H1 (cell line): Measurements from ENCODE around the gene G6PC1.
"Not testable (repeated sequence)": the region's sequence is repeated elsewhere in the genome, so short reads cannot be mapped to it uniquely, and the experiment has no call there.

Experiments used
- CREB1 ChIP-seq: IDR thresholded peaks from 2 replicates; pipeline ENCODE4 v1.6.1; 2012; ENCODE audit warnings: inconsistent platforms
- CTCF ChIP-seq, 3 experiments: IDR thresholded peaks; 1 replicate in 2 of 3; 2 replicates in 1 of 3; pipeline versions ENCODE4 v1.5.1 to v1.6.1; 2011; ENCODE audit warnings: low read length in 3 of 3, mild to moderate bottlenecking in 3 of 3, inconsistent platforms in 2 of 3, low read depth in 1 of 3, moderate library complexity in 1 of 3; ENCODE audit not compliant: insufficient read depth in 1 of 3; ENCODE audit errors: control extremely low read depth in 1 of 3
- EP300 ChIP-seq, 2 experiments: IDR thresholded peaks; 1 replicate in 1 of 2; 2 replicates in 1 of 2; pipeline ENCODE4 v1.6.1; 2011 to 2012; ENCODE audit warnings: low read depth in 2 of 2, low read length in 2 of 2, mild to moderate bottlenecking in 2 of 2, borderline replicate concordance in 1 of 2, inconsistent platforms in 1 of 2, moderate library complexity in 1 of 2
- NRF1 ChIP-seq: IDR thresholded peaks from 2 replicates; pipeline ENCODE4 v1.6.1; 2011; ENCODE audit warnings: mild to moderate bottlenecking, low read depth, low read length, improper control_type of control experiment
- POU5F1 ChIP-seq: IDR thresholded peaks from 2 replicates; pipeline ENCODE4 v1.6.1; 2011; ENCODE audit warnings: low read depth, mild to moderate bottlenecking, low read length, moderate library complexity
- RNF2 ChIP-seq: fragments of 200-900, 300-1000 bp; sonication (generic); IDR thresholded peaks from 2 replicates; pipeline ENCODE4 v1.7.1; 2016; ENCODE audit warnings: borderline replicate concordance, low read depth, mild to moderate bottlenecking, antibody characterized with exemption, low read length; ENCODE audit not compliant: poor library complexity, severe bottlenecking; ENCODE audit errors: missing control alignments
- SIN3A ChIP-seq, 2 experiments: IDR thresholded peaks in 1 of 2; conservative IDR thresholded peaks in 1 of 2; 2 replicates each; pipeline ENCODE4 v1.6.1; 2011 to 2012; ENCODE audit warnings: low read length in 2 of 2, improper control_type of control experiment in 1 of 2, low read depth in 1 of 2, mild to moderate bottlenecking in 1 of 2
- SP1 ChIP-seq: IDR thresholded peaks from 2 replicates; pipeline ENCODE4 v1.6.1; 2011; ENCODE audit warnings: low read depth, low read length
- TAF1 ChIP-seq: IDR thresholded peaks from 2 replicates; pipeline ENCODE4 v1.6.1; 2011; ENCODE audit warnings: mild to moderate bottlenecking, low read depth, low read length
- YY1 ChIP-seq: IDR thresholded peaks from 2 replicates; pipeline ENCODE4 v1.6.1; 2011; ENCODE audit warnings: low read depth, mild to moderate bottlenecking, low read length
- ZNF274 ChIP-seq: IDR thresholded peaks from 2 replicates; pipeline ENCODE4 v1.7.0; 2012; ENCODE audit warnings: low read length, borderline replicate concordance; ENCODE audit errors: extremely low read depth
- TF ChIP-seq, protein P1 (sequence below): IDR thresholded peaks from 2 replicates; pipeline ENCODE4 v1.6.1; 2012; ENCODE audit warnings: inconsistent platforms
- TF ChIP-seq, protein P2 (sequence below): IDR thresholded peaks from 2 replicates; pipeline ENCODE4 v1.6.1; 2012; ENCODE audit warnings: inconsistent platforms

GRCh38 chr17:42881706-42882105 is 18.9 kb upstream of the G6PC1 start:
- TF ChIP-seq CTCF (IDR thresholded peaks at IDR 0.05; ENCODE audit: control extremely low read depth in 1 of 3, insufficient read depth in 1 of 3, low read depth in 1 of 3, low read length in 3 of 3); TAF1; CREB1; EP300 (IDR thresholded peaks at IDR 0.05; ENCODE audit: borderline replicate concordance in 1 of 2, low read depth in 2 of 2, low read length in 2 of 2); SIN3A (conservative IDR thresholded peaks at IDR 0.05 in 1 of 2, IDR thresholded peaks at IDR 0.05 in 1 of 2; ENCODE audit: low read depth in 1 of 2, low read length in 2 of 2); YY1; SP1; NRF1; POU5F1; RNF2; ZNF274: not testable (repeated sequence)
- TF ChIP-seq, protein P1, sequence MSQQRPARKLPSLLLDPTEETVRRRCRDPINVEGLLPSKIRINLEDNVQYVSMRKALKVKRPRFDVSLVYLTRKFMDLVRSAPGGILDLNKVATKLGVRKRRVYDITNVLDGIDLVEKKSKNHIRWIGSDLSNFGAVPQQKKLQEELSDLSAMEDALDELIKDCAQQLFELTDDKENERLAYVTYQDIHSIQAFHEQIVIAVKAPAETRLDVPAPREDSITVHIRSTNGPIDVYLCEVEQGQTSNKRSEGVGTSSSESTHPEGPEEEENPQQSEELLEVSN = not testable (repeated sequence)
- TF ChIP-seq, protein P2, sequence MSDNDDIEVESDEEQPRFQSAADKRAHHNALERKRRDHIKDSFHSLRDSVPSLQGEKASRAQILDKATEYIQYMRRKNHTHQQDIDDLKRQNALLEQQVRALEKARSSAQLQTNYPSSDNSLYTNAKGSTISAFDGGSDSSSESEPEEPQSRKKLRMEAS = not testable (repeated sequence)
